ENCODE results near the gene PLA2G5.

PLA2G5 gene

GRCh38 chr1:20090119-20090518 is 20.1 kb downstream of the PLA2G5 start:
- no peak for DNase-seq (ENCODE audit: low read depth)

- no peak for DNase-seq (ENCODE audit: low read depth)
Observed at GRCh38 chr1:20090641-20091040, 20.6 kb downstream of the PLA2G5 start.

DNA sequence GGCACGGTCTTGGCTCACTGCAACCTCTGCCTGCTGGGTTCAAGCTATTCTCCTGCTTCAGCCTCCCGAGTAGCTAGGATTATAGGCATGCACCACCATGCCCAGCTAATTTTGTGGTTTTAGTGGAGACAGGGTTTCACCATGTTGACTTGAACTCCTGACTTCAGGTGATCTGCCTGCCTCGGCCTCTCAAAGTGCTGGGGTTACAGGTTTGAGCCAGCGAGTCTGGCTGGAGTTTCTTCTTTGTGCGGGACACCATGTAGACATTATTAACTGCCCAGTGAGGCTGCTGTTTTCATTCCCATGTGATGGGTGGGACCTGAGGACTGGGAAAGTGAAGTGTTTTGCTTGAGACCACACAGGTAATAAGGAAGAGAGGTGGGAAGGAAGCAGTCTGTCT is 23.3 kb downstream of the PLA2G5 start:
- no peak for DNase-seq (ENCODE audit: low read depth)

DNA sequence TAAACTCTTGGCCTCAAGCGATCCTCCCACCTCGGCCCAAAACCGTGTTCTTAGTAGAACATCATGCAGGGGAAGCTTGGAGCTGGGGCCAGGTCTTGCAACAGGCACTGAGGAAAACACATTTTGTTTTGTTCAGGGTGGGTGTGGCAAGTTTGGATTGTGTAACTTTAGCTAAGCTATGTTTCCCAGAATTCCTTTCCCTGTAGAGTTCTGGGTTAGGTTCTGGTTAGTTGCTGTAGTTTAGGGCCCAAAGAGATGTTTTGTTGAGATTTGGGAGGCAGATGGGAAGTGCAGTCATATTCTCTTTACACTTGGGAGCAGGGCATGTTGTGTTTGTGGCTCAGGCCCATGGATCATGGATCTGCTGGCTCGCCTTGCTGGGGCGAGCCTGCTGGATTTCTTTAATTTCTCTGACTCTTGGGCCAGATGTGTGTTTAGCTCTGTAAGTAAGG is 24.0 kb downstream of the PLA2G5 start:
- DNase-seq (ENCODE audit: low read depth) = no peak

GRCh38 chr1:20095564-20096434 is 25.8 kb downstream of the PLA2G5 start:
- DNase-seq (ENCODE audit: low read depth) = no peak

- DNase-seq (ENCODE audit: low read depth) = no peak
Observed at GRCh38 chr1:20096840-20097447, 26.9 kb downstream of the PLA2G5 start.

DNA sequence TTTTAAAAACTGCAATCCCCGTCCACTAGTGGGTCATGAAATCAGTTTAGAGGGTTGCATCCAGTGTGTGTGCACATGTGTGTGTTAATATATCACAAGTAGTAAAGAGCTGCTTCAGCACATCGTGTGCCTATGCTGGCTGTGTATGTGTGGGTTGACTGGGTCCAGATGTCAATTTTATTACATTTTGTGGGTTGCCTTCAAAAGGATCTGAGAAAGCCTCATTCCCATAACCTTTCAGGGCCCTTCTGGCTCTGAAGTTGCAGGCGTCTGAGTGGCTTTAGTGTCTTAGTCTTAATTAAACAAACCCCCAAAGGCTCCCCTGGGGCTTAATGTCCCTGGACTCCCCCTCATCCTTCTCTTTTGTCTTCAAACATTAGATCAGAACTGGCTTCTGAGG is 29.5 kb downstream of the PLA2G5 start:
- no peak for DNase-seq (ENCODE audit: low read depth)

GRCh38 chr1:20100632-20101355 is 30.8 kb downstream of the PLA2G5 start:
- no peak for DNase-seq (ENCODE audit: low read depth)

- no peak for DNase-seq (ENCODE audit: low read depth)
Observed at GRCh38 chr1:20102875-20103274, 32.9 kb downstream of the PLA2G5 start.

GRCh38 chr1:20105856-20106255 is 35.9 kb downstream of the PLA2G5 start:
- no peak for DNase-seq (ENCODE audit: low read depth)

- DNase-seq (ENCODE audit: low read depth) = no peak
Observed at GRCh38 chr1:20107351-20107750, 37.4 kb downstream of the PLA2G5 start.

DNA sequence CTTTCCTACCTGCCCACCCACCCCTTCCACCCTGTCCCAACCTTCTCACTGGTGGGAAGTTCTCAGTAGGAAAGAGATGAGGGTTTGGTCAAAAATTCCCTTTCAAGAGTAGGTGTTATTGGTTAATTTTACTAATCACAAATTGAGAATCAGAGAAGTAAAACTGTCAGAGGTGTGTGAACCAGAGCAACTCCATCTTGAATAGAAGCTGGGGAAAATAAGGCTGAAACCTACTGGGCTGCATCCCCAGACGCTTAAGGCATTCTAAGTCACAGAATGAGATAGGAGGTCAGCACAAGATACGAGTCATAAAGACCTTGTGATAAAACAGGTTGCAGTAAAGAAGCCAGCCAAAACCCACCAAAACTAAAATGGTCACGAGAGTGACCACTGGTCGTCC is 37.8 kb downstream of the PLA2G5 start:
- DNase-seq (ENCODE audit: low read depth) = no peak

GRCh38 chr1:20108366-20109123 is 38.6 kb downstream of the PLA2G5 start:
- no peak for DNase-seq (ENCODE audit: low read depth)

DNA sequence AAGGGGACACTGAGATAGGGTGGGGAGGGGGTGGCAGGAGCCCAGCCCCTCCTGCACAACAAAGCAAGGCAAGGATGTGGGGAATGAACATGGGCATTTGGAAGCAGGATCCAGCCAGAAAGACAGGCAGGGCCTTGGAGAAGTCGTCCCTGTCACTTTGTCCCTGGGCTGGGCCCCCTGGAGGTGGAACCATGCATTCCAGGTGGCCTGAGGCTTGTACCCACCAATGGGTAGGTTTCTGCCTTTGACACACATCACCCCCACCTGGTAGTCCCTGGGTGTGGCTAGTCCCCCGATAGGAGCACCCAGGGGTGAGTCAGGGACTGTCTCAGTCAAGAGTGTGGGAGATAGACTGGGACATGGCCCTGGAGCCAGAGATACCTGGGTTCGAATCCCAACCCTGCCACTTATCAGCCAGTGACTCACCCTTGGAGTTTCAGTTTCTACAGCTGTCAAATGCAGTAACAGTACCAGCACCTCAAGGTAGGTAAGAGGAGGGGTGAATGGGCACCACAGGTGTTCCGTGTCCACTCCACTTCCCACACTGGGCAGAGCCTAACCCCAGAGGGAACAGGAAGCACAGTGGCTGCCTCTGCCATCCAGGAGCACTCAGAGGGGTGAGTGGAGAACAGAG is 39.3 kb downstream of the PLA2G5 start:
- no peak for DNase-seq (ENCODE audit: low read depth)

- DNase-seq (ENCODE audit: low read depth) = no peak
Observed at GRCh38 chr1:20110679-20111078, 40.7 kb downstream of the PLA2G5 start.

- DNase-seq (ENCODE audit: low read depth) = no peak
Observed at GRCh38 chr1:20111452-20111851, 41.5 kb downstream of the PLA2G5 start.

- no peak for DNase-seq (ENCODE audit: low read depth)
Observed at GRCh38 chr1:20112279-20113000, 42.4 kb downstream of the PLA2G5 start.

DNA sequence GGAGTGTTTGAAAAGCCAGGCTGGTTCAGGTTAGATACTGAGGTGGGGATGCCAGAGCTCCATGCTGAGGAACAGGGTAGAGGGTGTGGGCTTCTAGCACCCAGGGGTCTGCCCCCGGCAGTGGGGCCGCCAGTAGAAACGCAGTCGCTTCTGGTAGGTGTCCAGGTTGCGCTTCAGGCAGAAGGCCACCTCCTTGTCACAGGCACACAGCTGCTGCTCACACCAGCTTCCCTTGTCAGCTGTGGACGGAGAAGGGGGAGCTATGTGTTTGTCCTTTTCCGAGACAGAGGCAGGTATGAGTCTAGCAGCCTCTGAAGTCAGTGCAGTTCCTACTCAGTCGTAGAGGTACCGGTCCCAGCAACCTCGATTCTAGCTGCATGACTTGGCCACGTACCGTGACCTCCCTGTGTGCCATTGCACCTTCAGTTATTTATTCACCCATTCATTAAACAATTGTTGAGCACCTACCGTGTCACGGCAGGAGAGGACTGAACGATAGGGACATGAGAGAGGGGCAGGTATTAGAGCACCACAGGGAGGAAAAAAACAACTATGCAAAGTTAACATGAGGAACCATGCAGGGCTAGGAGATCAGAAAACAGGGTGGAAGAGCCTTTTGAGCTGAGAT is 44.1 kb downstream of the PLA2G5 start:
- no peak for DNase-seq (ENCODE audit: low read depth)

DNA sequence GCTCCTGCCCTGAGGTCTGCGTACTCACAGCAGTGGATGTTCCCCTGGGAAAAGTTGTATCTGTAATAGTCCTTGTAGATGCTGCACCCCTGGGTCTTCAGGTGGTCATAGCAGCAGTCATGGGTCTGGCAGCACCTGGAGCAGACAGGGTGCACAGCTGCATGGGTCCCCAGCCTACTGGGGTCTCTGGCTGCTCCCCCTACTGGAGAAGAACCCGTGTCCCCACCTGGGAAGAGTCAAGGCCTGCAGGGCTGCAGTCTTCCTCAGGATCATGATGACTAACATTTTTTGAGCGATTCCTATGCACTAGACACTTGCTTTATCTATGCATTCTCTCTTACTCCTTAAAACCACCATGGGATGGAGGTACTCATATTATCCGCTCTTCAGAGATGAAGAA is 45.5 kb downstream of the PLA2G5 start:
- DNase-seq (ENCODE audit: low read depth) = no peak

GRCh38 chr1:20115916-20116315 is 45.9 kb downstream of the PLA2G5 start:
- DNase-seq (ENCODE audit: low read depth) = no peak

DNA sequence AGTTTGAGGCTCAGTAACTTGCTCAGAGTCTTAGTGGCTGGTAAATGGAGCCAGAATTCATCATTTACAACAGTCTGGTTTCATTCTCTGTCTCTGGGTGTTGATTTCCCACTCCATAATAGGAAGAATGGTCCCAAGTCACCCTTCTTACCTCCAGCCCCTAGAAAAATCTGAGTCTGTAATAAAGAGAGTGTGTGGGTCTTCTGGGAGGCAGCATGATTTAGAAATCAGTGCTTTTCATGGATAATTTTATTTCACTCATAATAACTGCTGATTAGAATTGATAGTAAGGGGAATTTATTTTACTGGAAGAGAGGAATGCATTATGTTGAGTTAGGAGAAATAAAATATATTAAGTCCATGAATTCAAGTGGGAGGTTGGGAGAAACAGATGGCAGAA is 47.2 kb downstream of the PLA2G5 start:
- no peak for DNase-seq (ENCODE audit: low read depth)

Measured in stimulated activated CD8-positive, alpha-beta memory T cell treated with anti-CD3 and anti-CD28 coated beads, Interleukin-7, amount 100 ng/mL, for 24 hours (primary cell).